Parathyroid adenoma (tissue), 2 donors: ENCODE results near the gene HTD2.
"Not testable (repeated sequence)": the region's sequence is repeated elsewhere in the genome, so short reads cannot be mapped to it uniquely, and the experiment has no call there.

Experiments used
- H2AFZ ChIP-seq: fragments of 300-600 bp; sonication (generic); one replicate; pipeline ENCODE4 v1.7.0; 2017; ENCODE audit warnings: antibody characterized with exemption, mild to moderate bottlenecking
- H3K27ac ChIP-seq: fragments of 300-600 bp; sonication (generic); one replicate; pipeline ENCODE4 v1.7.0; 2017
- H3K27me3 ChIP-seq: fragments of 300-600 bp; sonication (generic); one replicate; pipeline ENCODE4 v1.7.0; 2017; ENCODE audit warnings: low read length; ENCODE audit not compliant: control insufficient read depth, insufficient read depth
- H3K36me3 ChIP-seq: fragments of 300-600 bp; sonication (generic); one replicate; pipeline ENCODE4 v1.7.0; 2017; ENCODE audit warnings: low read length; ENCODE audit not compliant: control insufficient read depth, insufficient read depth
- H3K4me1 ChIP-seq: fragments of 300-600 bp; sonication (generic); one replicate; pipeline ENCODE4 v1.7.0; 2017; ENCODE audit warnings: control low read depth
- H3K4me2 ChIP-seq: fragments of 300-600 bp; sonication (generic); one replicate; pipeline ENCODE4 v1.7.0; 2017; ENCODE audit warnings: low read length
- H3K4me3 ChIP-seq: fragments of 300-600 bp; sonication (generic); one replicate; pipeline ENCODE4 v1.7.0; 2017; ENCODE audit warnings: low read depth, low read length
- H3K79me2 ChIP-seq: fragments of 300-600 bp; sonication (generic); one replicate; pipeline ENCODE4 v1.7.0; 2017; ENCODE audit warnings: control low read depth
- H3K9ac ChIP-seq: fragments of 300-600 bp; sonication (generic); one replicate; pipeline ENCODE4 v1.7.0; 2017; ENCODE audit warnings: mild to moderate bottlenecking
- H3K9me3 ChIP-seq: fragments of 300-600 bp; sonication (generic); one replicate; pipeline ENCODE4 v1.7.0; 2017; ENCODE audit warnings: low read length; ENCODE audit not compliant: control insufficient read depth
- CTCF ChIP-seq: fragments of 300-600 bp; sonication (generic); IDR thresholded peaks from one replicate; pipeline ENCODE4 v1.7.0; 2017; ENCODE audit warnings: antibody characterized with exemption, mild to moderate bottlenecking
- donor health status: primary hyperparathyroidism.

Gene HTD2

GRCh38 chr3:58261954-58262666 lies 44.2 kb upstream of the HTD2 start:
- Histone ChIP-seq H3K36me3 (no peaks in the 10 kb centered on the region), H3K4me1 (no peaks in the 10 kb centered on the region), H3K9ac (no peak overlapping the region), H3K9me3 (no peaks in the 10 kb centered on the region), H3K27ac (no peak overlapping the region), H2AFZ (no peak overlapping the region), H3K27me3 (no peaks in the 10 kb centered on the region), H3K79me2 (no peaks in the 10 kb centered on the region), H3K4me2 (no peak overlapping the region), H3K4me3 (no peak overlapping the region)
- TF ChIP-seq CTCF = no peak

- TF ChIP-seq CTCF = no peak
- H3K4me1 ChIP-seq = no peaks in the 10 kb centered on the region
- H3K36me3 ChIP-seq = no peaks in the 10 kb centered on the region
- H3K79me2 ChIP-seq = no peaks in the 10 kb centered on the region
- no peak overlapping the region for H3K4me2 ChIP-seq
- H2AFZ ChIP-seq = no peak overlapping the region
- no peak overlapping the region for H3K27ac ChIP-seq
- no peaks in the 10 kb centered on the region for H3K27me3 ChIP-seq
- no peak overlapping the region for H3K9ac ChIP-seq
- H3K9me3 ChIP-seq = no peaks in the 10 kb centered on the region
- H3K4me3 ChIP-seq = no peak overlapping the region
These were observed 39.7 kb upstream of the HTD2 start for GRCh38 chr3:58266577-58266976.

GRCh38 chr3:58267543-58267942 lies 38.8 kb upstream of the HTD2 start:
- not testable (repeated sequence) for H3K79me2 ChIP-seq, H3K27me3 ChIP-seq, H2AFZ ChIP-seq, H3K4me2 ChIP-seq, H3K9me3 ChIP-seq, H3K27ac ChIP-seq, H3K4me3 ChIP-seq, H3K9ac ChIP-seq, H3K36me3 ChIP-seq, H3K4me1 ChIP-seq

- Histone ChIP-seq H3K36me3 (no peaks in the 10 kb centered on the region), H3K4me2 (no peak overlapping the region), H3K27ac (no peak overlapping the region), H3K4me1 (no peaks in the 10 kb centered on the region), H2AFZ (no peak overlapping the region), H3K9ac (no peak overlapping the region), H3K79me2 (no peaks in the 10 kb centered on the region), H3K4me3 (no peak overlapping the region), H3K27me3 (no peaks in the 10 kb centered on the region), H3K9me3 (no peaks in the 10 kb centered on the region)
- TF ChIP-seq CTCF = no peak
These were observed 37.0 kb upstream of the HTD2 start for GRCh38 chr3:58269356-58269755.

GRCh38 chr3:58270485-58270884 lies 35.8 kb upstream of the HTD2 start:
- H3K4me1 ChIP-seq = no peaks in the 10 kb centered on the region
- H3K4me2 ChIP-seq = no peak overlapping the region
- H3K9me3 ChIP-seq = no peaks in the 10 kb centered on the region
- no peak overlapping the region for H3K9ac ChIP-seq
- no peaks in the 10 kb centered on the region for H3K36me3 ChIP-seq
- no peaks in the 10 kb centered on the region for H3K27me3 ChIP-seq
- no peak for TF ChIP-seq CTCF
- H3K27ac ChIP-seq = no peak overlapping the region
- no peak overlapping the region for H3K4me3 ChIP-seq
- H2AFZ ChIP-seq = no peak overlapping the region
- H3K79me2 ChIP-seq = no peaks in the 10 kb centered on the region
